Measurements from ENCODE around the gene RANBP3.

The RANBP3 gene

GRCh38 chr19:5931251-5931650, 46.7 kb downstream of the RANBP3 start:
- no peak overlapping the region for H3K27ac ChIP-seq
- TF ChIP-seq ZFX (IDR thresholded peaks at IDR 0.05; ENCODE audit: borderline replicate concordance) (no peak), CTCF (IDR thresholded peaks at IDR 0.05) (no peak)

- H3K27ac ChIP-seq: no peak overlapping the region
- no peak for TF ChIP-seq ZFX (IDR thresholded peaks at IDR 0.05; ENCODE audit: borderline replicate concordance)
Observed at GRCh38 chr19:5929625-5930024, 48.3 kb downstream of the RANBP3 start.

GRCh38 chr19:5929179-5929578, 48.8 kb downstream of the RANBP3 start:
- TF ChIP-seq ZFX (IDR thresholded peaks at IDR 0.05; ENCODE audit: borderline replicate concordance): no peak
- no peak for TF ChIP-seq CTCF (IDR thresholded peaks at IDR 0.05)
- H3K27ac ChIP-seq: no peak overlapping the region

- TF ChIP-seq CTCF (IDR thresholded peaks at IDR 0.05) (no peak), ZFX (IDR thresholded peaks at IDR 0.05; ENCODE audit: borderline replicate concordance) (no peak)
- no peak overlapping the region for H3K27ac ChIP-seq
Observed at GRCh38 chr19:5927441-5927821, 50.5 kb downstream of the RANBP3 start.

GRCh38 chr19:5926641-5927440, 51.1 kb downstream of the RANBP3 start:
- TF ChIP-seq ZFX (IDR thresholded peaks at IDR 0.05; ENCODE audit: borderline replicate concordance) (no peak), CTCF (IDR thresholded peaks at IDR 0.05) (no peak)
- H3K27ac ChIP-seq: no peak overlapping the region

- H3K27ac ChIP-seq: no peak overlapping the region
- TF ChIP-seq CTCF (IDR thresholded peaks at IDR 0.05): no peak
- TF ChIP-seq ZFX (IDR thresholded peaks at IDR 0.05; ENCODE audit: borderline replicate concordance): no peak
Observed at GRCh38 chr19:5925830-5926427, 52.0 kb downstream of the RANBP3 start.

- TF ChIP-seq CTCF (IDR thresholded peaks at IDR 0.05): no peak
- TF ChIP-seq ZFX (IDR thresholded peaks at IDR 0.05; ENCODE audit: borderline replicate concordance): no peak
- H3K27ac ChIP-seq: no peak overlapping the region
Observed at GRCh38 chr19:5923356-5923755, 54.6 kb downstream of the RANBP3 start.
